Panc1 (cell line): ENCODE data around the gene FRK.
A peak's percentile ranks its signal among the peaks of the same experiment; 100 is the strongest.

Source experiments
- CTCF ChIP-seq: fragments of 450-650 bp; IDR thresholded peaks from 2 replicates; pipeline ENCODE4 v1.5.1; 2017; ENCODE audit warnings: mild to moderate bottlenecking
- POLR2AphosphoS5 ChIP-seq: IDR thresholded peaks from 2 replicates; pipeline ENCODE4 v1.6.1; 2012; ENCODE audit warnings: mild to moderate bottlenecking, low read depth, low read length, moderate library complexity
- TF ChIP-seq, protein P1 (sequence below), 2 experiments: IDR thresholded peaks; 2 replicates each; pipeline ENCODE4 v1.6.1; 2011 to 2012; ENCODE audit warnings: low read depth in 2 of 2, control low read depth in 1 of 2, low read length in 1 of 2, mild to moderate bottlenecking in 1 of 2, moderate library complexity in 1 of 2; ENCODE audit not compliant: insufficient read depth in 1 of 2

DNA sequence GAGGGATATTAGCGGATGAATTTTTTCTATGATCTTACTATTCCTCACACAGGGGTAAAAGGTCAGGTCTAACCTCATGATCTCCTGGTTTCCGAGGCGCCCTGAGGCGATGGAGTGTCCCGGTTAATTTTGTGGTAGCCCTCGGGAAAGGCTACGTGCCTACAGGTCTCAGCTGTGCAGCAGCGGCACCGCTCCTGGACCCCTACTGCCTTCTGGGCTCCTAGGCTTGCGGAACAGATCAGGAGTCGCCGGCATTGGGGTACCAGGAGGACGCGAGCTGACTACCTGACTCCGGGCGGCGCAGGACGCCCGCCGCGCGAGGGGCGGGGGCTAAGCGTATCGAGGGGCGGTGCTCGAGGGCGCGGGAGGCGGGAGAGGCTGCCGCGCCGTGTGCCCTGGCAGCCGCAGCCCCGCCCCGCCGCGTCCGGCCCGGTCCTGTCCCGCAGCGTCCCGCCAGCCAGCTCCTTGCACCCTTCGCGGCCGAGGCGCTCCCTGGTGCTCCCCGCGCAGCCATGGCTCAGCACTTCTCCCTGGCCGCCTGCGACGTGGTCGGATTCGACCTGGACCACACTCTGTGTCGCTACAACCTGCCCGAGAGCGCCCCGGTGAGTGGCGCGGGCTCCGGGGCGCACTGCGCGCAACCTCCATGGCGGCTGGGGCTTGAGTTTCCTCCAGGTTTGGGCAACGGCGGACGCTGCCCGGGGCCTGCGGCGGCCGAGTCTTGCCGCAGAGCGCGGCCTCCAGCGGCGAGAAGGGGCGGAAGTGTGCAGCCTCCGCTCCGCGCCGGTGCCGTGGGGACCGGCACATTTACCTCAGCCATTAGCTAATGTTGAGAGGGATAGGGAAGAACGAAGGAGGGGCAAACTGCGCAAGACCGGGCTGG is 40.0 kb upstream of the FRK start, which contains the start of gene NT5DC1:
- TF ChIP-seq CTCF = peak; percentile 61
- TF ChIP-seq POLR2AphosphoS5 = peak; percentile 96
- TF ChIP-seq, protein P1, sequence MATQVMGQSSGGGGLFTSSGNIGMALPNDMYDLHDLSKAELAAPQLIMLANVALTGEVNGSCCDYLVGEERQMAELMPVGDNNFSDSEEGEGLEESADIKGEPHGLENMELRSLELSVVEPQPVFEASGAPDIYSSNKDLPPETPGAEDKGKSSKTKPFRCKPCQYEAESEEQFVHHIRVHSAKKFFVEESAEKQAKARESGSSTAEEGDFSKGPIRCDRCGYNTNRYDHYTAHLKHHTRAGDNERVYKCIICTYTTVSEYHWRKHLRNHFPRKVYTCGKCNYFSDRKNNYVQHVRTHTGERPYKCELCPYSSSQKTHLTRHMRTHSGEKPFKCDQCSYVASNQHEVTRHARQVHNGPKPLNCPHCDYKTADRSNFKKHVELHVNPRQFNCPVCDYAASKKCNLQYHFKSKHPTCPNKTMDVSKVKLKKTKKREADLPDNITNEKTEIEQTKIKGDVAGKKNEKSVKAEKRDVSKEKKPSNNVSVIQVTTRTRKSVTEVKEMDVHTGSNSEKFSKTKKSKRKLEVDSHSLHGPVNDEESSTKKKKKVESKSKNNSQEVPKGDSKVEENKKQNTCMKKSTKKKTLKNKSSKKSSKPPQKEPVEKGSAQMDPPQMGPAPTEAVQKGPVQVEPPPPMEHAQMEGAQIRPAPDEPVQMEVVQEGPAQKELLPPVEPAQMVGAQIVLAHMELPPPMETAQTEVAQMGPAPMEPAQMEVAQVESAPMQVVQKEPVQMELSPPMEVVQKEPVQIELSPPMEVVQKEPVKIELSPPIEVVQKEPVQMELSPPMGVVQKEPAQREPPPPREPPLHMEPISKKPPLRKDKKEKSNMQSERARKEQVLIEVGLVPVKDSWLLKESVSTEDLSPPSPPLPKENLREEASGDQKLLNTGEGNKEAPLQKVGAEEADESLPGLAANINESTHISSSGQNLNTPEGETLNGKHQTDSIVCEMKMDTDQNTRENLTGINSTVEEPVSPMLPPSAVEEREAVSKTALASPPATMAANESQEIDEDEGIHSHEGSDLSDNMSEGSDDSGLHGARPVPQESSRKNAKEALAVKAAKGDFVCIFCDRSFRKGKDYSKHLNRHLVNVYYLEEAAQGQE (IDR thresholded peaks at IDR 0.05; ENCODE audit: insufficient read depth in 1 of 2, low read depth in 2 of 2, low read length in 1 of 2) = 0 out of 4 replicates have a peak, but pooled peaks of 1 of the 2 experiments have one; percentile 39
